HG02884 (cell line): ENCODE data around the gene ATP8B4.
"Not testable (repeated sequence)": the region's sequence is repeated elsewhere in the genome, so short reads cannot be mapped to it uniquely, and the experiment has no call there.

ENCODE experiments used
- ATAC-seq: cut with Tn5 transposase; IDR thresholded peaks from one replicate; pipeline ENCODE4 v1.9.1; 2021; ENCODE audit warnings: mild to moderate bottlenecking, moderate library complexity; ENCODE audit not compliant: unreplicated experiment

ATP8B4 gene

GRCh38 chr15:50112488-50113186 is 6.4 kb downstream of the ATP8B4 start:
- ATAC-seq, result no peak

GRCh38 chr15:50110285-50110684 is 8.7 kb downstream of the ATP8B4 start:
- ATAC-seq, result no peak

GRCh38 chr15:50109076-50109987 is 9.7 kb downstream of the ATP8B4 start:
- no peak for ATAC-seq

GRCh38 chr15:50108461-50108860 is 10.6 kb downstream of the ATP8B4 start:
- ATAC-seq, result no peak

- ATAC-seq, result peak; percentile 95
Measured at GRCh38 chr15:50107591-50108408, 11.2 kb downstream of the ATP8B4 start.

GRCh38 chr15:50107157-50107556 is 11.9 kb downstream of the ATP8B4 start:
- ATAC-seq, result no peak

GRCh38 chr15:50106457-50106856 is 12.6 kb downstream of the ATP8B4 start:
- ATAC-seq, result no peak

GRCh38 chr15:50100486-50100885 is 18.5 kb downstream of the ATP8B4 start:
- ATAC-seq, result no peak

GRCh38 chr15:50098545-50098944 is 20.5 kb downstream of the ATP8B4 start:
- ATAC-seq, result no peak

- no peak for ATAC-seq
Measured at GRCh38 chr15:50095938-50096821, 22.9 kb downstream of the ATP8B4 start.

GRCh38 chr15:50089386-50089785 is 29.6 kb downstream of the ATP8B4 start:
- ATAC-seq, result not testable (repeated sequence)

- ATAC-seq, result no peak
Measured at GRCh38 chr15:50084932-50085331, 34.1 kb downstream of the ATP8B4 start.

- no peak for ATAC-seq
Measured at GRCh38 chr15:50083424-50084025, 35.5 kb downstream of the ATP8B4 start.

GRCh38 chr15:50082066-50082465 is 37.0 kb downstream of the ATP8B4 start:
- no peak for ATAC-seq

GRCh38 chr15:50077651-50078050 is 41.4 kb downstream of the ATP8B4 start:
- no peak for ATAC-seq

GRCh38 chr15:50077176-50077575 is 41.9 kb downstream of the ATP8B4 start:
- ATAC-seq, result no peak

- no peak for ATAC-seq
Measured at GRCh38 chr15:50075319-50075718, 43.7 kb downstream of the ATP8B4 start.

GRCh38 chr15:50071551-50072258 is 47.3 kb downstream of the ATP8B4 start:
- ATAC-seq, result no peak

- ATAC-seq, result no peak
Measured at GRCh38 chr15:50068016-50068415, 51.0 kb downstream of the ATP8B4 start.
